Progenitor cell of endocrine pancreas (in vitro differentiated cells): ENCODE data around the gene NINJ1. TPM values are rescaled to one million over a fixed set of nuclear protein-coding genes. Genes with fewer than 3 reads are reported as not detected.

Source experiments
- DNase-seq: peaks from one replicate; pipeline ENCODE4 v3.0.0; 2021; ENCODE audit warnings: low spot score; ENCODE audit not compliant: unreplicated experiment
- H3K27ac Mint-ChIP-seq: 2 replicates; pipeline ENCODE4 v1.8.0; 2021; ENCODE audit warnings: mild to moderate bottlenecking, moderate library complexity, mixed read lengths
- H3K27me3 Mint-ChIP-seq: 2 replicates; pipeline ENCODE4 v1.8.0; 2021; ENCODE audit warnings: mixed read lengths
- H3K36me3 Mint-ChIP-seq: 2 replicates; pipeline ENCODE4 v1.8.0; 2022; ENCODE audit warnings: mixed read lengths; ENCODE audit not compliant: insufficient read depth
- H3K4me1 Mint-ChIP-seq: 2 replicates; pipeline ENCODE4 v1.8.0; 2021; ENCODE audit warnings: low read depth, mixed read lengths
- H3K4me3 Mint-ChIP-seq: 2 replicates; pipeline ENCODE4 v1.8.0; 2021; ENCODE audit warnings: low read depth, mild to moderate bottlenecking, moderate library complexity, mixed read lengths
- H3K9me3 Mint-ChIP-seq: 2 replicates; pipeline ENCODE4 v1.8.0; 2021; ENCODE audit warnings: low read depth, mixed read lengths
- CTCF ChIP-seq: fragments of 200-600 bp; sonication (generic); IDR thresholded peaks from one replicate; pipeline ENCODE4 v1.5.0; 2021; ENCODE audit warnings: antibody characterized with exemption, mild to moderate bottlenecking; ENCODE audit not compliant: unreplicated experiment
- total RNA-seq: library from RNA; stranded (reverse); gene quantifications from 2 replicates; pipeline ENCODE4 v1.2.1, GENCODE V29; 2021

The NINJ1 gene
- total RNA-seq, 1 donor from 2014 or later, result 38.1 TPM

DNA sequence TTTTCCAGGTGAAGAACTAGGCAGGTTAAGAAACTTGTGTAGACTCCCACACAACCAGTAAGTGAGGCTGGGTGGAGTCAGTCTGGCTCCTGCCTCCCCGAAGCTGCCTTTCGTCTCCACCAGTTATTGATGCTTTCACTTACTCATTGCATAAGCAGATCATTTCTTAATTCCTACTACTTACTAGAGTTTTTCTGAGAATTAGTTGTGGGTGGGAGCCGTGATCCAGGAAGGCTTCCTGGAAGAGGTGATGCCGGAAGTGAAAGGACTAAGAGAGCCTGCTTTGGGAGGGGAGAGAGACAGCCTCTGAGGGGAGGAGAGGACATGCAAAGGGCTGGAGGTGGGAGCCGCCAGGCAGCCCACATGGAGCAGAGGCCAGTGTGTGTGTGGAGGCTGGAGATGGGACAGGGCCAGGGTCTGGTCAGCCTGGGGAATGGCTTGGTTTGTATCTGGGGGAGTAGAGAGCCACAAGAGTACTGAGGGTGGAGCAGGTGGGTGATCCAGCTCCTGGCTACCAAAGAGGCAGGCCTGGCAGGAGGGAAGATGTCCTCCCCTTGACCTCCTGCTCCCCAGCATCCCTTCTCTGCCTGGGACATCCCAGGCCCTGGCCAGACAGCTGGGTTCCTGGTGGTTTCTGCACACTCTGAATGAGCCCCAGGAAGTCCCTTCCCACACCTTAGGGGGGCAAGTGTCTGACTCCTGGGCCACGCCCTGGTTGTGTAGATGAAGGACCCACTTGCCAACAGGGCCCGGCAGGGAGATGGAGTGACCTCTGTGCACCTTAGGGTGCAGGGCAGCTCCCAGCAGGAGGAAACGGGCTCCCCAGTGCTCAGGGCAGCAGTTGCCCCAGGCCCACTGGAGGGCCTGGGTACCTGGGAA is 50.2 kb downstream of the NINJ1 start:
- Mint-ChIP-seq H3K4me1 (peaks cover 3% of the 10 kb centered on the region), H3K36me3 (no peaks in the 10 kb centered on the region), H3K9me3 (peaks cover 3% of the 10 kb centered on the region), H3K4me3 (no peak overlapping the region), H3K27me3 (no peaks in the 10 kb centered on the region), H3K27ac (no peak overlapping the region)
- TF ChIP-seq CTCF, result no peak
- DNase-seq, result no peak

DNA sequence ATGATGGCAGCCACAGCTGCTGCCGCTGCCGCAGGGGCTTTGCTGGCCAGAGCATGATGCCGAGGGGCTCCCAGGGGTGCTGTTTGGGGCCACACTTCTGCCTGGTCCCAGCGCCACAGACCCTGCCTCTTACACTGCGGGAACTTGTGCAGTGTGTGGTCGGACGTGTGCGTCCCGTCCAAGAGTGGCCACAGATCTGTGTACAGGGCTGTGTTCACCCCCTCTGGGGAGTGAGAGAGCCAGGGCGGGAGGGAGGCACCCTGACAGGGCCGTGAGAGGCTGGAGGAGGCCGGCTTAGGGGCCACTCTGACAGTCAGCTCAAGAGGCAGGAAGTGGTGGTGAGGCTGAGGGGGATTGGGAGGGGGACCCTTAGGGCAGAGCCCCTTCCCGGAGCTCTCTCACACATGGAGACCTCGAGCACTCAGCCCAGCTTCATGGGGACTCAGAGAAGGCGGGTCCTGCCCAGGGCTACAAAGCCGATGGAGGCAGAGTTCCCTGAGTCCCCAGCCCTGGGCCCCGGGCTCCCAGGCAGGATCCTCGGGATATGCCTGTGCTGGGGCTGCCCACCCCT is 51.1 kb downstream of the NINJ1 start:
- no peak for DNase-seq
- Mint-ChIP-seq H3K4me3 (no peak overlapping the region), H3K9me3 (peaks cover 3% of the 10 kb centered on the region), H3K27ac (no peak overlapping the region), H3K27me3 (no peaks in the 10 kb centered on the region), H3K4me1 (peaks cover 3% of the 10 kb centered on the region), H3K36me3 (no peaks in the 10 kb centered on the region)
- TF ChIP-seq CTCF, result no peak

DNA sequence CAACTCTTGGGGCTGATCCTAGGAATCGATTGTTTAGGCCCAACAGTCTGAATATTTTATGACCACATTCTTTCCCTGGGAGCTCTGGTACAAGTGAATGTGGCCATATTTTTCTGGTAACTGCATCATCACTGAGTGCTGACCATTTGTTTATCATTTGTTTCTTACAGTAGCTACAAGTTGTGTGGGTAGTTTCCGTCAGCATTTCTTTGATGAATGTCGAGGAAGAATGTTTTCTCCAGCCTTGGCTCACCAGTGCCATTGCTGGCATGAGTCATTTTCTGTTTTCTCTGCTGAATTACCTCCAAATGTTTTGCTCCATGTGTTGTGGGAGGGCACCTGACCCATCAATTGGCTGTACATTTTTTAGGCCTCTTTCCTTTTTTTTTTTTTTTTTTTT is 52.1 kb downstream of the NINJ1 start:
- no peaks in the 10 kb centered on the region for H3K27me3 Mint-ChIP-seq
- DNase-seq, result no peak
- no peak overlapping the region for H3K27ac Mint-ChIP-seq
- H3K4me1 Mint-ChIP-seq, result peaks cover 3% of the 10 kb centered on the region
- peaks cover 3% of the 10 kb centered on the region for H3K9me3 Mint-ChIP-seq
- H3K36me3 Mint-ChIP-seq, result no peaks in the 10 kb centered on the region
- TF ChIP-seq CTCF, result no peak
- H3K4me3 Mint-ChIP-seq, result no peak overlapping the region

DNA sequence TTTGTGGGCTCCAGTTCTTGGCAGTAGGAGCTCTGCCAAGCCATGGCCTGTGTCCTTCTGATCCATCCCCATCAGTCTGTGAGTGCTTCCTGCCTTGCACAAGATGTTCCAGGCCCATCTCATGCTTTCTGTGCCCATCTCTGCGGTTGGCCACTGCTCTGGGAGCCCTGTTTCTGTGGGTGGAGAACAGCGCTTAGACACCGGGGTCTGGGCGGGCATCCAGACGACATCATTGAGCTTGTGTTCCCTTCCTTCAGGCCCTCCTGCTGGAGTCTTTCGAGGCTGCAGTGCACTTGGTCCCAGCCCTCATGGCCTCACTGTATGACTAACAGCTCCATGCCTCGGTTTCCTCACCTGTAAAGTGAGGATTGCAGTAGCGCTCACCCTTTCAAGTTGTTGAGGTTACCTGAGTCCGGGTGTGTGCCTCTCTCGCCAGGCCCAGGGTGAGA is 52.9 kb downstream of the NINJ1 start:
- no peaks in the 10 kb centered on the region for H3K4me1 Mint-ChIP-seq
- H3K27me3 Mint-ChIP-seq, result no peaks in the 10 kb centered on the region
- H3K9me3 Mint-ChIP-seq, result no peaks in the 10 kb centered on the region
- no peak overlapping the region for H3K4me3 Mint-ChIP-seq
- no peak for DNase-seq
- H3K36me3 Mint-ChIP-seq, result no peaks in the 10 kb centered on the region
- TF ChIP-seq CTCF, result no peak
- H3K27ac Mint-ChIP-seq, result no peak overlapping the region

- Mint-ChIP-seq H3K9me3 (no peaks in the 10 kb centered on the region), H3K27ac (no peak overlapping the region), H3K4me1 (no peaks in the 10 kb centered on the region), H3K4me3 (no peak overlapping the region), H3K27me3 (no peaks in the 10 kb centered on the region), H3K36me3 (no peaks in the 10 kb centered on the region)
- TF ChIP-seq CTCF, result no peak
- DNase-seq, result no peak
These were observed 53.6 kb downstream of the NINJ1 start for GRCh38 chr9:93080406-93080805.
